GM12873 (cell line): Measurements from ENCODE around the gene NRG4.

ENCODE experiments used
- CTCF ChIP-seq: IDR thresholded peaks from 2 replicates; pipeline ENCODE4 v1.5.1; 2012; ENCODE audit warnings: low read depth, mild to moderate bottlenecking, moderate library complexity, low read length, control low read depth; ENCODE audit not compliant: insufficient read depth; ENCODE audit errors: missing control alignments

NRG4 gene

GRCh38 chr15:75948761-75949296, 63.4 kb downstream of the NRG4 start:
- TF ChIP-seq CTCF: no peak

- no peak for TF ChIP-seq CTCF
These were observed 65.1 kb downstream of the NRG4 start for GRCh38 chr15:75947092-75947491.

GRCh38 chr15:75945953-75946352, 66.3 kb downstream of the NRG4 start:
- TF ChIP-seq CTCF: no peak

GRCh38 chr15:75943713-75944215, 68.5 kb downstream of the NRG4 start:
- TF ChIP-seq CTCF: no peak

GRCh38 chr15:75943246-75943645, 69.0 kb downstream of the NRG4 start:
- TF ChIP-seq CTCF: no peak

GRCh38 chr15:75942464-75942863, 69.8 kb downstream of the NRG4 start:
- no peak for TF ChIP-seq CTCF

GRCh38 chr15:75930866-75931265, 81.4 kb downstream of the NRG4 start:
- TF ChIP-seq CTCF: no peak
